ENCODE data around the gene THSD4. TPM values are rescaled to one million over a fixed set of nuclear protein-coding genes. Genes with fewer than 3 reads are reported as not detected.

Gene THSD4
- total RNA-seq, 1 experiment from 2014 or later = 0.29 TPM

- ChIA-PET CTCF (no interaction called here), POLR2A (no interaction called here)
- Histone ChIP-seq H3K27me3 (replicated peaks; ENCODE audit: control insufficient read depth, insufficient read depth, low read length) (no peaks in the 10 kb centered on the region), H3K4me3 (ENCODE audit: low read depth, low read length) (no peak overlapping the region), H3K9me3 (no peaks in the 10 kb centered on the region), H3K36me3 (ENCODE audit: control insufficient read depth, insufficient read depth, low read length) (no peaks in the 10 kb centered on the region), H3K4me1 (no peaks in the 10 kb centered on the region)
- TF ChIP-seq CTCF (IDR thresholded peaks at IDR 0.05; ENCODE audit: insufficient read depth in 1 of 2, low read depth in 1 of 2, low read length in 1 of 2, severe bottlenecking in 1 of 2, unreplicated experiment in 1 of 2) = no peak
- intact Hi-C loops (cut with micrococcal nuclease; ENCODE audit: unreplicated experiment) = no loop called here
- Mint-ChIP-seq H3K4me3 (ENCODE audit: unreplicated experiment) (no peak overlapping the region), H3K4me1 (ENCODE audit: low read depth, unreplicated experiment) (no peaks in the 10 kb centered on the region), H3K9me3 (ENCODE audit: unreplicated experiment) (no peaks in the 10 kb centered on the region), H3K27me3 (ENCODE audit: insufficient read depth, unreplicated experiment) (peaks cover 6% of the 10 kb centered on the region), H3K27ac (ENCODE audit: unreplicated experiment) (no peak overlapping the region), H3K36me3 (ENCODE audit: insufficient read depth, unreplicated experiment) (no peaks in the 10 kb centered on the region)
- DNase-seq = no peak
- BruUV-seq (replicated peaks) = no TSS peak
Measured at GRCh38 chr15:71430782-71431181, 315.5 kb downstream of the THSD4 start.

GRCh38 chr15:71431343-71432336 is 316.4 kb downstream of the THSD4 start:
- no TSS peak for BruUV-seq (replicated peaks)
- ChIA-PET POLR2A (no interaction called here), CTCF (no interaction called here)
- TF ChIP-seq CTCF (IDR thresholded peaks at IDR 0.05; ENCODE audit: insufficient read depth in 1 of 2, low read depth in 1 of 2, low read length in 1 of 2, severe bottlenecking in 1 of 2, unreplicated experiment in 1 of 2) = no peak
- no peaks in the 10 kb centered on the region for H3K9me3 ChIP-seq
- H3K36me3 Mint-ChIP-seq (ENCODE audit: insufficient read depth, unreplicated experiment) = no peaks in the 10 kb centered on the region
- H3K27ac Mint-ChIP-seq (ENCODE audit: unreplicated experiment) = no peak overlapping the region
- H3K4me3 Mint-ChIP-seq (ENCODE audit: unreplicated experiment) = no peak overlapping the region
- H3K36me3 ChIP-seq (ENCODE audit: control insufficient read depth, insufficient read depth, low read length) = no peaks in the 10 kb centered on the region
- no peaks in the 10 kb centered on the region for H3K9me3 Mint-ChIP-seq (ENCODE audit: unreplicated experiment)
- H3K4me1 Mint-ChIP-seq (ENCODE audit: low read depth, unreplicated experiment) = no peaks in the 10 kb centered on the region
- H3K27me3 ChIP-seq (replicated peaks; ENCODE audit: control insufficient read depth, insufficient read depth, low read length) = no peaks in the 10 kb centered on the region
- no peak overlapping the region for H3K4me3 ChIP-seq (ENCODE audit: low read depth, low read length)
- DNase-seq = no peak
- H3K27me3 Mint-ChIP-seq (ENCODE audit: insufficient read depth, unreplicated experiment) = peaks cover 6% of the 10 kb centered on the region
- intact Hi-C loops (cut with micrococcal nuclease; ENCODE audit: unreplicated experiment) = no loop called here
- no peaks in the 10 kb centered on the region for H3K4me1 ChIP-seq

DNA sequence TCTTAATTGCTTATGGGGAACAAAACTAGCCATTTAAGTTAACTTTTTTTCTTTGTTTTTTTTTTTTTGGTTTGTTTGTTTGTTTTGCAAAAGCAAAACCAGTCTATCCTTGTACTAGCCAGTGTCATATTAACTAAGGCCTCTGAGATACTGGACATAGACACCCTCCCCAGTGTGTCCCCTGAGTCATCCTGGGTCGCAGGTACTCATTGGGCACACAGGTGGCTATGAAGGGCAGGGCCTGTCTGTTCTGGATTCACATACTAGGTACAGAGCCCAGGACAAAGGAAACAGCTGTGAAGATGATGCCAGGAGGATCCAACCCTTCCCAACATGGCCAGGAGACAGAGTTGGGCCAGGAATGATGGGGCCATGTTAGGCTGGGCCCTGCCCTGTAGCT is 318.1 kb downstream of the THSD4 start:
- intact Hi-C loops (cut with micrococcal nuclease; ENCODE audit: unreplicated experiment) = no loop called here
- Histone ChIP-seq H3K4me3 (ENCODE audit: low read depth, low read length) (no peak overlapping the region), H3K9me3 (no peaks in the 10 kb centered on the region), H3K36me3 (ENCODE audit: control insufficient read depth, insufficient read depth, low read length) (no peaks in the 10 kb centered on the region), H3K4me1 (no peaks in the 10 kb centered on the region), H3K27me3 (replicated peaks; ENCODE audit: control insufficient read depth, insufficient read depth, low read length) (no peaks in the 10 kb centered on the region)
- H3K36me3 Mint-ChIP-seq (ENCODE audit: insufficient read depth, unreplicated experiment) = no peaks in the 10 kb centered on the region
- H3K9me3 Mint-ChIP-seq (ENCODE audit: unreplicated experiment) = no peaks in the 10 kb centered on the region
- no TSS peak for BruUV-seq (replicated peaks)
- no peak overlapping the region for H3K27ac Mint-ChIP-seq (ENCODE audit: unreplicated experiment)
- H3K4me1 Mint-ChIP-seq (ENCODE audit: low read depth, unreplicated experiment) = no peaks in the 10 kb centered on the region
- TF ChIP-seq CTCF (IDR thresholded peaks at IDR 0.05; ENCODE audit: insufficient read depth in 1 of 2, low read depth in 1 of 2, low read length in 1 of 2, severe bottlenecking in 1 of 2, unreplicated experiment in 1 of 2) = no peak
- DNase-seq = no peak
- POLR2A ChIA-PET = interaction anchor here (0.6 kb wide), 1 partner anchor 138 kb away, joined by 3 read pairs; no protein-coding TSS in a partner anchor
- H3K27me3 Mint-ChIP-seq (ENCODE audit: insufficient read depth, unreplicated experiment) = peaks cover 8% of the 10 kb centered on the region
- H3K4me3 Mint-ChIP-seq (ENCODE audit: unreplicated experiment) = no peak overlapping the region
- CTCF ChIA-PET = no interaction called here
